GM23248 (cell line): ENCODE data around the gene GOSR1.

Experiments
- EZH2 ChIP-seq: fragments of 200-600 bp; sonication (generic); IDR thresholded peaks from 2 replicates; pipeline ENCODE4 v1.6.1; 2018; ENCODE audit warnings: antibody characterized with exemption, mild to moderate bottlenecking; ENCODE audit not compliant: insufficient read depth, poor library complexity, severe bottlenecking
- EZH2phosphoT487 ChIP-seq: fragments of 200-600 bp; sonication (generic); IDR thresholded peaks from 2 replicates; pipeline ENCODE4 v1.6.1; 2018; ENCODE audit warnings: antibody characterized with exemption, moderate library complexity, mild to moderate bottlenecking, low read depth; ENCODE audit not compliant: insufficient read depth

DNA sequence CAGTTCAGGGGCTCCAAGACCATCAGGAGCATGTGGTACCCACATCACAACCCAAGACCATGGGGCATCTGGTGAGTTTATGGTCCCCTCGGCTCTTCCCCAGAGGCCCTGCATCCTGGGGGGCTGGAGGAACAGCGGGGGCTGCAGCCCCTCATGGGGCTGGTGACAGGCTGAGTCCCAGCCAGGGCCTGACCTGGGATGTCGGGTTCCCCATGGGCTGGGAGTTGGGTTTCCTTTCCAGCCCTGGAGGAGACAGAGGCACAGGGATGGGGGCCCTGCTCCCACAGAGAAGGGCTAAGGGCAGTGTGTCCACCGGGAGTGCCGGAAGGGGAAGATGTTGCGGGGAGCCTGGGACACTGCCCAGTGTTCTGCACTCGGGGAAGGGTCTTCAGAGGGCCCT is 82.4 kb downstream of the GOSR1 start:
- no peak for TF ChIP-seq EZH2
- TF ChIP-seq EZH2phosphoT487 = no peak
